Cardiac muscle cell (in vitro differentiated cells and primary cell): ENCODE results near the gene ARL15. TPM values are rescaled to one million over a fixed set of nuclear protein-coding genes. Genes with fewer than 3 reads are reported as not detected.

ENCODE experiments used
- DNase-seq, 2 donors: peaks; one replicate each; pipeline versions ENCODE4 v3.0.0 to v3.0.0-alpha.2; 2010 to 2017; ENCODE audit warnings: low read depth in 1 of 2, low spot score in 1 of 2
- H3K27ac ChIP-seq: fragments of 200-600 bp; sonication (generic); 2 replicates; pipeline ENCODE4 v1.5.1; 2016
- H3K27me3 ChIP-seq: fragments of 200-600 bp; sonication (generic); 2 replicates; pipeline ENCODE4 v1.6.0; 2016; ENCODE audit warnings: control low read depth
- H3K36me3 ChIP-seq: fragments of 200-600 bp; sonication (generic); 2 replicates; pipeline ENCODE4 v1.5.1; 2016; ENCODE audit warnings: control low read depth
- H3K4me1 ChIP-seq: fragments of 200-600 bp; sonication (generic); 2 replicates; pipeline ENCODE4 v1.8.1; 2017; ENCODE audit warnings: low read depth, mild to moderate bottlenecking, mixed run types
- H3K4me3 ChIP-seq: fragments of 200-600 bp; sonication (generic); 2 replicates; pipeline ENCODE4 v1.5.1; 2016; ENCODE audit warnings: mild to moderate bottlenecking
- H3K9me3 ChIP-seq: fragments of 200-600 bp; sonication (generic); 2 replicates; pipeline ENCODE4 v1.5.1; 2017; ENCODE audit warnings: low read depth, mild to moderate bottlenecking, control low read depth
- CTCF ChIP-seq: IDR thresholded peaks from 2 replicates; pipeline ENCODE4 v1.5.1; 2012; ENCODE audit warnings: low read depth, mild to moderate bottlenecking, low read length
- polyA plus RNA-seq: library from polyadenylated mRNA; unstranded; fragments of >200 nt; fragmentation: Nextera tagmentation; extraction: Ambion mirVana; gene quantifications from 2 replicates; pipeline ENCODE4 v1.2.1, GENCODE V29; 2016
- total RNA-seq: library from RNA; depleted of rRNA; stranded (reverse); fragments of >200 nt; gene quantifications from 2 replicates; pipeline ENCODE4 v1.2.3, GENCODE V29; 2016

The ARL15 gene
- total and polyA plus RNA-seq, 2 experiments from 2014 or later, result 23.2 to 27.4 TPM

DNA sequence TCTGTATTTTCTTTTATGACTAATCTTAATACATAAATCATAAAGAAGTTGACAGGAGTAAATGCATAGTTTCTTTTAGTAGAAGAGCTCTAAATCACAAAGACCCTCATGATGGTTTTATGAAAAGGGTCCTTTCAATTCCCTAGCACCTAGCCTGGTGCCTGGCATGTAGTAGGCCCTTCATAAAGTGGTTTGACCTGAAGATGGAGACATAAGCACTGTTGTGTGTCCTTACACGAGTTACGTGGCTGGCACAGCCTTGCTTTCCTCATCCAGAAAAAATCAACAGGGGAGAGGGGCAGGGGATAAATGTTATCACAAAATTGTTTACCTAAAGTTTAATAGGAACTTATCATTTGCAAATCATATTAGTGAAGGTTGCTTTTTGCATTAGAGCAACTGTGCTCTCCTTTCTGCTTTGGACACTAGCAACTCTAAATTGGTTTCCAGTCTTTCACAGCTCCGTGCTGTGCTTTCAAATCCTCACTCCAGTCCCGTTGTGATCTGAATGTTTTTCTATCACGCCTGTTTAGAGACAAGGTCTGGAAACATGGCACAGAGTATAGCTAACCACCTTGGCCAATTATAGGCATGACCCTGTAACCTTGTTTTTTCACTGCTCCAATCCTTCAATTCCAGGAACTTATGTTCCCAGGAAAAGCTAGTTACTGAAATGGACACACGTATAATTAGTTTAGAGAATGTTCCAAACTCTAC is 55.7 kb downstream of the ARL15 start:
- DNase-seq, result peak in 1 of 2 donors; percentile 32
- no peaks in the 10 kb centered on the region for H3K36me3 ChIP-seq
- H3K9me3 ChIP-seq, result no peaks in the 10 kb centered on the region
- peak; percentile 22 for TF ChIP-seq CTCF
- no peaks in the 10 kb centered on the region for H3K27me3 ChIP-seq
- H3K4me1 ChIP-seq, result peaks cover 14% of the 10 kb centered on the region
- no peak overlapping the region for H3K4me3 ChIP-seq
- no peak overlapping the region for H3K27ac ChIP-seq

- H3K9me3 ChIP-seq, result no peaks in the 10 kb centered on the region
- TF ChIP-seq CTCF, result no peak
- no peak for DNase-seq
- H3K27ac ChIP-seq, result no peak overlapping the region
- peaks cover 14% of the 10 kb centered on the region for H3K4me1 ChIP-seq
- no peaks in the 10 kb centered on the region for H3K27me3 ChIP-seq
- H3K36me3 ChIP-seq, result no peaks in the 10 kb centered on the region
- H3K4me3 ChIP-seq, result no peak overlapping the region
Observed at GRCh38 chr5:54251981-54252380, 58.4 kb downstream of the ARL15 start.

DNA sequence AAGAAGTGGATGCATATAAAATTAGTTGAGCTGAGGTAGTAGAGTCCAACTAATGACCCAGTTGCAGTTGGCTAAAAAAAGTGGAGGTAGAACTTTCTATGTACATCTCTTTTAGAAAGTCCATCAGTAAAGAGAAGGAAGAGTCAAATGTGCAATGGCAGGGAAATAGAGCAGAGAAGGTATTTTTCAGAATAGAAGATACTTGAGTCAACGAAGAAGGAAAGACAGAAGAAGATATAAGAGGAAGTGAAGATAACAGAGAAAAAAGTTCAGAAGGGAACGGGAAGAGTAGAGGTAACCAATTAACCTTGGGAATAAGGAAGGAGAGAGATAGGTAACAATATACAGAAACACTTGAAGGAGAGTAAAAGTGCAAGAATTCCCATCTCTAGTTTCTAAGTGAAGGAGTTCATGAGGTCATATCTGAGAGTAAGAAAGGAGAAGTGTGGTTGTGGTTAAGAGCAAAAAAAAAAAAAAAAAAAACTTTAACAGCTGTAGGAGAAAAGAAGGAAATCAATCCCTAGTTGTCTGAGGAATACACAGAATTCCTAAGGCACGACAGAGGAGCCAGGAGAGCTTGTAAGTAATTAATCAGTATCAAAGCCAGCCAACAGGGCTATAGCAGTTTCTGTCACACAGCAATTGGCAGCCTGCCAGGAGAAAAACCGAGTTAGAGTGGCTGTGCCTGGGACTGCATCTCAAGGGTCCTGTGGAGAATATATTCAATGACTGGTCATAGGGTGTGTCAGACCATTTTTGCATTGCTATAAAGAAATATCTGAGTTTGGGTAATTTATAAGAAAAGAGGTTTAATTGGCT is 61.0 kb downstream of the ARL15 start:
- H3K27ac ChIP-seq, result no peak overlapping the region
- no peaks in the 10 kb centered on the region for H3K36me3 ChIP-seq

DNA sequence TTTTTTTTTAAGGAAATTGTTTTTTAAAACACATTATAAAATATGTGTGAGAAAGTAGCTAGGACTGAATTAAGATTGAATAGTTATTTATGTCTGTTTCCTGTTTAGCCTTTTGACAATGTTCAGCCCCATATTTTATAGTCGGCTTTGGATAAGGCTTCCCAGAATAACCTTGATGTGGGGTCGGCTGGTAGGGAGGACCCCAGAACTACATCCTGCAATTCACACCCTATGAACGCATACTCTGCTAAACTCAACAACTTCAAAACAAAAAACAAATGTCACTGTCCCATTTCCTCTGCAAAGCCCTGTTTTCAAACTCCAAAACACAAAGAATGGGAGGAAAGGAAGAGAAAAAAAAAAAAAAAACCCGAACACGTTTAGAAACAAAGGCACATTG is 63.1 kb downstream of the ARL15 start:
- H3K4me1 ChIP-seq, result no peaks in the 10 kb centered on the region
- TF ChIP-seq CTCF, result no peak
- no peaks in the 10 kb centered on the region for H3K27me3 ChIP-seq
- no peaks in the 10 kb centered on the region for H3K36me3 ChIP-seq
- H3K27ac ChIP-seq, result no peak overlapping the region
- no peak overlapping the region for H3K4me3 ChIP-seq
- no peaks in the 10 kb centered on the region for H3K9me3 ChIP-seq
- DNase-seq, result no peak

More for the DNA sequence above, 61.0 kb downstream of the ARL15 start:
- Histone ChIP-seq H3K4me1 (peaks cover 7% of the 10 kb centered on the region), H3K4me3 (no peak overlapping the region), H3K9me3 (no peaks in the 10 kb centered on the region), H3K27me3 (no peaks in the 10 kb centered on the region)
- TF ChIP-seq CTCF, result no peak
- peak in 1 of 2 donors; percentile 52 for DNase-seq

- TF ChIP-seq CTCF, result peak; percentile 79
- Histone ChIP-seq H3K27me3 (no peaks in the 10 kb centered on the region), H3K4me3 (no peak overlapping the region), H3K36me3 (no peaks in the 10 kb centered on the region), H3K9me3 (no peaks in the 10 kb centered on the region), H3K27ac (no peak overlapping the region), H3K4me1 (no peaks in the 10 kb centered on the region)
- peak; percentile 58 to 65 for DNase-seq
Observed at GRCh38 chr5:54243483-54244080, 66.8 kb downstream of the ARL15 start.
